Measurements from ENCODE around the gene LSM5.

Gene LSM5

DNA sequence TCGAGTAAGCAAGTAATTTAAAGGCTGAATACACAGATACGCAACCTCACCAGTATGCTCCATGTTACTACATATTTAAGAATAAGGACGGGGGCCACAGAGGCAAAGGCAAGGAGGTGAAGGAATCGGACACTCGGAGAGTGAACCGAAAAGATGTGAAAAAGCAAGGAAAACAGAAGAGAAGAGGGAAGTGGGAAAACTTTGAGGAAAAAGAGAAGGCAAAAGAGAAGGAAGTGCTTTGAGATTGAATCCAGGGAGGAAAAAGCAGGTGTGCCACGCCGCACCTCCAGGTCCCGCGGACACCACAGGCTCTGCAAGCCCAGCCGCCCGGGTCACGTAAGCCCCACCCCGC lies 4.7 kb upstream of the LSM5 start:
- H3K27me3 ChIP-seq (ENCODE audit: insufficient read depth, low read length) = no peaks in the 10 kb centered on the region
- H3K18ac ChIP-seq (ENCODE audit: low read length) = peak overlapping the region; percentile 65
- no peaks in the 10 kb centered on the region for H3K36me3 ChIP-seq (ENCODE audit: control insufficient read depth in 1 of 2, insufficient read depth in 2 of 2, low read length in 2 of 2)
- no CpG with 5 or more reads among the region's 14 CpGs for WGBS (ENCODE audit: extremely low coverage, insufficient coverage, insufficient read length)
- H3K27ac ChIP-seq (ENCODE audit: low read depth, low read length) = peak overlapping the region; percentile 23
- H3K23ac ChIP-seq (ENCODE audit: low read length) = no peak overlapping the region
- H2BK12ac ChIP-seq (ENCODE audit: low read length) = no peak overlapping the region
- peaks cover 9% of the 10 kb centered on the region for H3K79me2 ChIP-seq (ENCODE audit: control insufficient read depth, insufficient read depth, low read length, poor library complexity)
- peak overlapping the region; percentile 78 for H3K4me2 ChIP-seq (ENCODE audit: low read length)
- peaks cover 12% of the 10 kb centered on the region for H3K79me1 ChIP-seq (ENCODE audit: low read length)
- H3K4me1 ChIP-seq (ENCODE audit: control insufficient read depth in 1 of 2, insufficient read depth in 2 of 2, low read length in 2 of 2) = peaks cover 0 to 2% of the 10 kb centered on the region in 2 experiments
- H3K9me3 ChIP-seq (ENCODE audit: insufficient read depth, low read depth, low read length) = peaks cover 2% of the 10 kb centered on the region
- no peak overlapping the region for H2AFZ ChIP-seq (ENCODE audit: insufficient read depth, low read length, poor library complexity)
- peak overlapping the region; percentile 32 for H4K12ac ChIP-seq (ENCODE audit: low read depth, low read length)
- no peak overlapping the region for H2AK5ac ChIP-seq (ENCODE audit: low read length)
- peak overlapping the region; percentile 38 for H3K4me3 ChIP-seq (ENCODE audit: low read depth, low read length)
- H3K14ac ChIP-seq (ENCODE audit: low read length) = no peak overlapping the region
- H2BK120ac ChIP-seq (ENCODE audit: insufficient read depth, low read length, poor library complexity) = peak overlapping the region; percentile 55
- H2BK5ac ChIP-seq (ENCODE audit: low read depth, low read length, poor library complexity) = peak overlapping the region; percentile 59
- no peak overlapping the region for H4K91ac ChIP-seq (ENCODE audit: low read depth, low read length)
- peak overlapping the region; percentile 65 for H3K9ac ChIP-seq (ENCODE audit: low read length)
- no peak for DNase-seq
- no peak overlapping the region for H3K4ac ChIP-seq (ENCODE audit: low read depth, low read length)
- H4K8ac ChIP-seq (ENCODE audit: low read depth, low read length) = peak overlapping the region; percentile 87

DNA sequence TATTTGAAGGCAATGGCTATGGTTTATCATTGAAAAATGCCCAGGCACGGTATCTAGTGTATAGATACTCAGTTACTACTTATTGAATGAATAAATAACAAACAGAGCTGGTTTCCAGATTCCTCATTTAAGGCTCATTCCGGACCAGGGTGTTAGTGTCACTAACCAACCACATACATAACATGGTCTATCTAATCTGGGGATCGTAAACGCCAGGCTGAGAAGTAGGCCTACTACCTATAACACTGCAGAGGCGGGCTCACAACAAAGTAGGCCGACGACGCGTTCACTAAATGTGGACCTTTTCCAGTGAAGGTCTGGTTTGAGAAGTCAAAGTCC lies 423 bp downstream of the LSM5 start:
- H3K79me2 ChIP-seq (ENCODE audit: control insufficient read depth, insufficient read depth, low read length, poor library complexity) = no peaks in the 10 kb centered on the region
- no peak overlapping the region for H2BK12ac ChIP-seq (ENCODE audit: low read length)
- H2AK5ac ChIP-seq (ENCODE audit: low read length) = peak overlapping the region; percentile 36
- peak overlapping the region; percentile 32 for H4K91ac ChIP-seq (ENCODE audit: low read depth, low read length)
- DNase-seq = no peak
- peak overlapping the region; percentile 45 for H4K12ac ChIP-seq (ENCODE audit: low read depth, low read length)
- H2AFZ ChIP-seq (ENCODE audit: insufficient read depth, low read length, poor library complexity) = peak overlapping the region; percentile 32
- H3K18ac ChIP-seq (ENCODE audit: low read length) = peak overlapping the region; percentile 18
- peaks cover 3 to 5% of the 10 kb centered on the region in 2 experiments for H3K4me1 ChIP-seq (ENCODE audit: control insufficient read depth in 1 of 2, insufficient read depth in 2 of 2, low read length in 2 of 2)
- H3K9me3 ChIP-seq (ENCODE audit: insufficient read depth, low read depth, low read length) = peaks cover 2% of the 10 kb centered on the region
- no peaks in the 10 kb centered on the region for H3K27me3 ChIP-seq (ENCODE audit: insufficient read depth, low read length)
- H3K4me2 ChIP-seq (ENCODE audit: low read length) = peak overlapping the region; percentile 84
- H3K14ac ChIP-seq (ENCODE audit: low read length) = peak overlapping the region; percentile 40
- H3K4ac ChIP-seq (ENCODE audit: low read depth, low read length) = peak overlapping the region; percentile 19
- H3K79me1 ChIP-seq (ENCODE audit: low read length) = peaks cover 5% of the 10 kb centered on the region
- peak overlapping the region; percentile 99 for H3K4me3 ChIP-seq (ENCODE audit: low read depth, low read length)
- H3K9ac ChIP-seq (ENCODE audit: low read length) = peak overlapping the region; percentile 84
- no peak overlapping the region for H2BK120ac ChIP-seq (ENCODE audit: insufficient read depth, low read length, poor library complexity)
- no peak overlapping the region for H3K23ac ChIP-seq (ENCODE audit: low read length)
- H2BK5ac ChIP-seq (ENCODE audit: low read depth, low read length, poor library complexity) = peak overlapping the region; percentile 34
- peak overlapping the region; percentile 82 for H4K8ac ChIP-seq (ENCODE audit: low read depth, low read length)
- WGBS (ENCODE audit: extremely low coverage, insufficient coverage, insufficient read length) = no CpG with 5 or more reads among the region's 9 CpGs
- peaks cover 0 to 4% of the 10 kb centered on the region in 2 experiments for H3K36me3 ChIP-seq (ENCODE audit: control insufficient read depth in 1 of 2, insufficient read depth in 2 of 2, low read length in 2 of 2)
- H3K27ac ChIP-seq (ENCODE audit: low read depth, low read length) = peak overlapping the region; percentile 45

DNA sequence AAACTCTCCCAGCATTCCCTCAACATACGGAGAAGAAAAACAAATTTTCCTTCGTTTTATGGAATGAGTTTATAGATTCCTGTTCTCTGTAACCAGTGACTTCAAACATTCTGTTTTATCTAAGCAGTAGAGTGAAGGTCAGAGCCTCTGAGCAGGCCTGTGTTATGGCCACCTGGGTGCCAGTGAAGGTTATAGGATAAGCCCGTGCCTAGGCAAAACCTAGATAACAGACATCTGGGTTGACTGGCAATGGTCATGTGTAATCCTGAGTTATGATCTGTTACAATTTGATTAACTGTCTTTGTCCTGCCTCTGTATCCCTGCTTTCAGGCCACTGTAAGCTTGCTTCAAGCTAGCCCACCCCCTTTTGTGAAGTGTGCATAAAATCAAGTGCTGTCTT lies 8.3 kb downstream of the LSM5 start:
- no peak overlapping the region for H2BK120ac ChIP-seq (ENCODE audit: insufficient read depth, low read length, poor library complexity)
- no peak overlapping the region for H3K14ac ChIP-seq (ENCODE audit: low read length)
- no peak overlapping the region for H3K4me3 ChIP-seq (ENCODE audit: low read depth, low read length)
- H3K79me1 ChIP-seq (ENCODE audit: low read length) = peaks cover 2% of the 10 kb centered on the region
- no peak overlapping the region for H2AFZ ChIP-seq (ENCODE audit: insufficient read depth, low read length, poor library complexity)
- H2BK5ac ChIP-seq (ENCODE audit: low read depth, low read length, poor library complexity) = no peak overlapping the region
- no CpG with 5 or more reads among the region's 3 CpGs for WGBS (ENCODE audit: extremely low coverage, insufficient coverage, insufficient read length)
- H3K9ac ChIP-seq (ENCODE audit: low read length) = no peak overlapping the region
- H3K18ac ChIP-seq (ENCODE audit: low read length) = no peak overlapping the region
- H3K36me3 ChIP-seq (ENCODE audit: control insufficient read depth in 1 of 2, insufficient read depth in 2 of 2, low read length in 2 of 2) = no peaks in the 10 kb centered on the region
- H4K8ac ChIP-seq (ENCODE audit: low read depth, low read length) = no peak overlapping the region
- H3K27ac ChIP-seq (ENCODE audit: low read depth, low read length) = no peak overlapping the region
- DNase-seq = no peak
- no peaks in the 10 kb centered on the region for H3K9me3 ChIP-seq (ENCODE audit: insufficient read depth, low read depth, low read length)
- no peaks in the 10 kb centered on the region for H3K4me1 ChIP-seq (ENCODE audit: control insufficient read depth in 1 of 2, insufficient read depth in 2 of 2, low read length in 2 of 2)
- H3K4me2 ChIP-seq (ENCODE audit: low read length) = no peak overlapping the region
- H4K12ac ChIP-seq (ENCODE audit: low read depth, low read length) = no peak overlapping the region
- H2BK12ac ChIP-seq (ENCODE audit: low read length) = no peak overlapping the region
- no peak overlapping the region for H3K23ac ChIP-seq (ENCODE audit: low read length)
- no peaks in the 10 kb centered on the region for H3K27me3 ChIP-seq (ENCODE audit: insufficient read depth, low read length)
- H3K4ac ChIP-seq (ENCODE audit: low read depth, low read length) = no peak overlapping the region
- no peaks in the 10 kb centered on the region for H3K79me2 ChIP-seq (ENCODE audit: control insufficient read depth, insufficient read depth, low read length, poor library complexity)
- no peak overlapping the region for H2AK5ac ChIP-seq (ENCODE audit: low read length)
- H4K91ac ChIP-seq (ENCODE audit: low read depth, low read length) = no peak overlapping the region

DNA sequence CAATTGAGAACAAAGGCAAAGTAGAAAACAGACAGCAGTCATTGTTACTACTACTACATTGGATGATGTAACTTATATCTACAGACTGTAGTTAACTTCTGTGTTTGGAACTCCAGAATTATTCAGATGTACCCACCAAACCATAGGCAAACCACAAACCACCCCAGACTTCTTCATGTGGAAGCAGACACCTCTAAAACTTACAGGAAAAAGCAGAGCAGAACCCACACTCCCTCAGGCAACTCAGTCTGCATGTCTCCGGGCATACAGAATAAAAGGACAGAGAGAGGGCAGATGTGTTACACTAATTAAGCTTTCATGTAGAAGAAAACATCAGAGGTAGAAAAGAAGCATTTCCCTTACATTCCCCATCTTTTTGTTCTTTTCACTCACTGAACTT lies 9.0 kb downstream of the LSM5 start:
- no peak for DNase-seq
- H3K79me2 ChIP-seq (ENCODE audit: control insufficient read depth, insufficient read depth, low read length, poor library complexity) = no peaks in the 10 kb centered on the region
- no peak overlapping the region for H3K18ac ChIP-seq (ENCODE audit: low read length)
- no peak overlapping the region for H4K91ac ChIP-seq (ENCODE audit: low read depth, low read length)
- no CpG with 5 or more reads among the region's 1 CpG for WGBS (ENCODE audit: extremely low coverage, insufficient coverage, insufficient read length)
- no peak overlapping the region for H4K12ac ChIP-seq (ENCODE audit: low read depth, low read length)
- no peak overlapping the region for H4K8ac ChIP-seq (ENCODE audit: low read depth, low read length)
- H3K36me3 ChIP-seq (ENCODE audit: control insufficient read depth in 1 of 2, insufficient read depth in 2 of 2, low read length in 2 of 2) = no peaks in the 10 kb centered on the region
- no peak overlapping the region for H2AFZ ChIP-seq (ENCODE audit: insufficient read depth, low read length, poor library complexity)
- no peak overlapping the region for H3K4ac ChIP-seq (ENCODE audit: low read depth, low read length)
- no peak overlapping the region for H2BK5ac ChIP-seq (ENCODE audit: low read depth, low read length, poor library complexity)
- no peak overlapping the region for H3K9ac ChIP-seq (ENCODE audit: low read length)
- H3K79me1 ChIP-seq (ENCODE audit: low read length) = peaks cover 2% of the 10 kb centered on the region
- no peak overlapping the region for H3K27ac ChIP-seq (ENCODE audit: low read depth, low read length)
- no peak overlapping the region for H2AK5ac ChIP-seq (ENCODE audit: low read length)
- no peak overlapping the region for H2BK12ac ChIP-seq (ENCODE audit: low read length)
- H3K9me3 ChIP-seq (ENCODE audit: insufficient read depth, low read depth, low read length) = no peaks in the 10 kb centered on the region
- no peak overlapping the region for H3K4me2 ChIP-seq (ENCODE audit: low read length)
- H2BK120ac ChIP-seq (ENCODE audit: insufficient read depth, low read length, poor library complexity) = no peak overlapping the region
- H3K23ac ChIP-seq (ENCODE audit: low read length) = no peak overlapping the region
- H3K4me1 ChIP-seq (ENCODE audit: control insufficient read depth in 1 of 2, insufficient read depth in 2 of 2, low read length in 2 of 2) = no peaks in the 10 kb centered on the region
- H3K14ac ChIP-seq (ENCODE audit: low read length) = no peak overlapping the region
- H3K27me3 ChIP-seq (ENCODE audit: insufficient read depth, low read length) = no peaks in the 10 kb centered on the region
- H3K4me3 ChIP-seq (ENCODE audit: low read depth, low read length) = no peak overlapping the region

Data from trophoblast cell (in vitro differentiated cells and primary cell).